GM06990 (cell line): ENCODE results near the gene PHC2.

Experiments
- DNase-seq: peaks from one replicate; pipeline ENCODE4 v3.0.0-alpha.2; 2011; ENCODE audit not compliant: insufficient read length; ENCODE audit errors: extremely low read depth
- H3K27me3 ChIP-seq: replicated peaks from 2 replicates; pipeline ENCODE4 v1.6.0; 2011; ENCODE audit warnings: low read length; ENCODE audit not compliant: control insufficient read depth, insufficient read depth
- H3K36me3 ChIP-seq: 2 replicates; pipeline ENCODE4 v1.5.1; 2011; ENCODE audit warnings: low read length; ENCODE audit not compliant: control insufficient read depth, insufficient read depth
- H3K4me3 ChIP-seq: replicated peaks from 2 replicates; pipeline ENCODE4 v1.5.1; 2011; ENCODE audit warnings: low read depth, mild to moderate bottlenecking, control low read depth, low read length
- CTCF ChIP-seq: IDR thresholded peaks from 2 replicates; pipeline ENCODE4 v1.5.1; 2011; ENCODE audit warnings: low read length, control low read depth, mild to moderate bottlenecking, inconsistent platforms; ENCODE audit not compliant: insufficient read depth, poor library complexity, severe bottlenecking

The PHC2 gene

GRCh38 chr1:33375316-33375715 is 55.6 kb downstream of the PHC2 start:
- Histone ChIP-seq H3K36me3 (no peaks in the 10 kb centered on the region), H3K27me3 (no peaks in the 10 kb centered on the region; the same call in 1 of the 2 replicates), H3K4me3 (no peak overlapping the region)
- TF ChIP-seq CTCF = no peak
- no peak for DNase-seq

- peaks cover 4% of the 10 kb centered on the region for H3K27me3 ChIP-seq
- no peak overlapping the region for H3K4me3 ChIP-seq
- TF ChIP-seq CTCF = no peak
- H3K36me3 ChIP-seq = no peaks in the 10 kb centered on the region
- DNase-seq = no peak
Observed at GRCh38 chr1:33374336-33375105, 56.4 kb downstream of the PHC2 start.

GRCh38 chr1:33373606-33374005 is 57.3 kb downstream of the PHC2 start:
- TF ChIP-seq CTCF = no peak
- Histone ChIP-seq H3K27me3 (peaks cover 4% of the 10 kb centered on the region), H3K36me3 (no peaks in the 10 kb centered on the region), H3K4me3 (no peak overlapping the region)
- DNase-seq = no peak

GRCh38 chr1:33372677-33373076 is 58.2 kb downstream of the PHC2 start:
- TF ChIP-seq CTCF = peak; percentile 9
- Histone ChIP-seq H3K4me3 (no peak overlapping the region), H3K36me3 (no peaks in the 10 kb centered on the region), H3K27me3 (peaks cover 4% of the 10 kb centered on the region)
- DNase-seq = no peak

- TF ChIP-seq CTCF = no peak
- no peak overlapping the region for H3K4me3 ChIP-seq
- no peaks in the 10 kb centered on the region for H3K36me3 ChIP-seq
- no peak for DNase-seq
- H3K27me3 ChIP-seq = peaks cover 4% of the 10 kb centered on the region
Observed at GRCh38 chr1:33372162-33372561, 58.7 kb downstream of the PHC2 start.
